Dendritic cell treated with granulocyte-macrophage colony-stimulating factor and Interleukin-4, amounts not matched to agents 40 ng/mL and 50 ng/mL, for 4 days (primary cell): ENCODE measurements around the gene TMEM158.
A peak's percentile ranks its signal among the peaks of the same experiment; 100 is the strongest.

Source experiments
- H3K27ac Mint-ChIP-seq: one replicate; pipeline ENCODE4 v1.8.0; 2022; ENCODE audit warnings: mild to moderate bottlenecking, mixed read lengths
- H3K27me3 Mint-ChIP-seq: one replicate; pipeline ENCODE4 v1.8.0; 2022; ENCODE audit warnings: mild to moderate bottlenecking, mixed read lengths
- H3K36me3 Mint-ChIP-seq: one replicate; pipeline ENCODE4 v1.8.0; 2022; ENCODE audit warnings: low read depth, mixed read lengths
- H3K4me1 Mint-ChIP-seq: one replicate; pipeline ENCODE4 v1.8.0; 2022; ENCODE audit warnings: low read depth, mixed read lengths
- H3K4me3 Mint-ChIP-seq: one replicate; pipeline ENCODE4 v1.8.0; 2022; ENCODE audit warnings: mild to moderate bottlenecking, moderate library complexity, mixed read lengths
- H3K9me3 Mint-ChIP-seq: one replicate; pipeline ENCODE4 v1.8.0; 2022; ENCODE audit warnings: mixed read lengths
- intact Hi-C: fragments of 100-400 bp; cut with micrococcal nuclease; formaldehyde crosslinking; loops from one replicate; pipeline ENCODE4 v1.15.0; 2022

Gene TMEM158

DNA sequence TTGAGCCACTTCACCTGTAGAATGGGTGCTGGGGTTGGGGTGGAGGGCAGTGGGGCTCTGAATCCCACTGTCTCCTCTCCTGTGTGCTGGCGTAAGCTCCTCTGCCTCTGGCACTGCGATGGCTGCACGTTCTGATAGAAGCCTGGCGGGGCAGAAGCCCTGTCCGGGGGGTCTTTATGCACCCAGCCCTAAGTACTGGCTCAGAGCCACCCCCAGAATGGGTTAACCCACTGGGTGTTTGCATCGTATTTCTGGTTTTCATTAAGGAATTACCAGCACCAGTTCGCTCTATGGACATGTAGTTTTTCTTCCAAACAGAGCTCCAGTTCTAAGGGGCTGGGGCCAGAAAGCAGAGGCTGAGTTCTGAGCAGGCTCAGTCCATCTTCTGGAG is 42.2 kb downstream of the TMEM158 start:
- Mint-ChIP-seq H3K4me3 (no peak overlapping the region), H3K27ac (no peak overlapping the region), H3K36me3 (no peaks in the 10 kb centered on the region), H3K4me1 (peaks cover 28% of the 10 kb centered on the region), H3K9me3 (no peaks in the 10 kb centered on the region), H3K27me3 (peaks cover 16% of the 10 kb centered on the region)
- intact Hi-C loops, result no loop called here

DNA sequence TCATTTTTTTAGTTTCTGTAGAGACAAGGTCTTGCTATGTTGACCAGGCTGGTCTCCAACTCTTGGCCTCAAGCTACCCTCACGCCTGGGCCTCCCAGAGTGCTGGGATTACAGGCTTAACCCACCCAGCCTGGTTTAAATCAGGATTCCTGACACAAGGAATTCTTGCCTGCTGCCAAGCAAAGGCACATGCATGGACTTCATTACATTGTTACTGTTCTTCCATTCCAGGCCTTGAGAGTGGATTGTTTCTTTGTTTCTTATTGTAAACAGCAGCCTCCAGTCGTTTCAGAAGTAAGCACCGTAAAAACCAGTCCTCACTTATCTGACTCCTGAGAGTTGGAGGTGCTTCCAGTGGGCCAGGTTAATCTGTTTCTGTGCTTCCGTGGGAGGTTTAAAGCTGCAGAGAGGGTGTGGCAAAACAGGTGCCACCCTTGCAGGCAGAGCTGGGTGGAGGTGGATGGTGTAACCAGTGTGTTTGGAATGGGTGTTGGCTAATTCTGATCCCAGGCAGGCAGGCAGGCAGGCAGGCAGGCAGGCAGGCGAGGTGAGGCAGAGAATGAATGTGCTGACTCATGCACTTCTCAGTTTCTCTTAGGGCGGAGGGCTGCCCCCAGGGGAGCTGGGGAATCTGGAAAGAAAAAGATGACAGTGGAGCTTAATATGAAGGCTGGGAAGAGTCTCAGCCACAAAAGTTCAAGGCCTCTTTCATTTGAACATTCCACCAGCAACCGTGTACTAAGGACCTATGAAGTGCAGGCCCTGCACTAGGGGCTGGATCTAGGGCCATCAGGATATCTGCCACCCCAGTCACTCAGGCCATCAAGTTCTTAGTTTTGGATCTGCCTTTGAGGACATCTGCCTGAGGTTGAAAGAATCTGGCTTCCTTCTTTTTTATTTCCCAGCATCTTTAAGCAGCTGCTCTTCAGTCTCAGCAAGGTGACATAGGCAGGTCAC is 42.9 kb downstream of the TMEM158 start:
- H3K27ac Mint-ChIP-seq, result peak overlapping the region; percentile 3
- H3K4me3 Mint-ChIP-seq, result no peak overlapping the region
- intact Hi-C loops, result no loop called here
- H3K27me3 Mint-ChIP-seq, result peaks cover 16% of the 10 kb centered on the region
- no peaks in the 10 kb centered on the region for H3K9me3 Mint-ChIP-seq
- H3K4me1 Mint-ChIP-seq, result peaks cover 28% of the 10 kb centered on the region
- H3K36me3 Mint-ChIP-seq, result no peaks in the 10 kb centered on the region

DNA sequence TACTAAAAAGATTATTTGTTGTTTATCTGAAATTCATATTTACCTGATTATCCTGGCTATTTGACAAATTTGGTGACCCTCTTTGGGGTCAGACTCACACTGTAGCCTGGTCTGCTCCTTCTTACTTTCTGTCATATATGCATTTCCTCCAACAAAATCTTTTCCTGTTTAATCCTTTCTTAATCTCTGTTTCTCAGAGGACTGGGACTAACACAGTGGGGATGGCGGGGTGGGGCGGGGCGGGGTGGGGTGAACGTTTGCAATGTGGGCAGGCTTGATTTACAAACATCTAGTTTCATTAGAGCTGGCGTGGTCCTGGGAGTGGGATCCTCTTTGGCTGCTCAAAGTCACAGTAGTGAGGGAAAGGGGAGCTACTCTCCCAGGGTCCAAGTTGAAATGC is 44.6 kb downstream of the TMEM158 start:
- H3K4me3 Mint-ChIP-seq, result no peak overlapping the region
- H3K9me3 Mint-ChIP-seq, result no peaks in the 10 kb centered on the region
- intact Hi-C loops, result no loop called here
- no peak overlapping the region for H3K27ac Mint-ChIP-seq
- H3K36me3 Mint-ChIP-seq, result no peaks in the 10 kb centered on the region
- H3K27me3 Mint-ChIP-seq, result peaks cover 16% of the 10 kb centered on the region
- H3K4me1 Mint-ChIP-seq, result peaks cover 21% of the 10 kb centered on the region

DNA sequence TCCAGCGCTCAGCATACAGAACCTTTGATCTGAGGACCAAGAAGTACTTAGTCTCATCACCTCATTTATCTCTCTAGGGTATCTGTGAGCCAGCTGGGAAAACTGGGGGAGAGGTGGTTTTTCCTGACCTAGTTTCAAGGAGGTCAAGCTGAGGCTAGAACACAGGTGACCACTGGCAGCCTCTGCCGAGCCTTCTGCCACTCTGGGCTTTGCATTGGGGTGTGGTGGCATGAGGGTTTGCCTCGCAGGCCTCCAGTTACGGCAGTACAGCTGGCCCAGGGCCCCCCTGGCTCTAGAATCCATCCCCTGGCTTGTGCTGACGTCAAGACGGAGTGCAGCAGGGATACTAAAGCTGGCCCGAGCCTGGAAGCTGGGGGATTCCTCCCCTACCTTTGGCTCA is 45.2 kb downstream of the TMEM158 start:
- Mint-ChIP-seq H3K27me3 (peaks cover 16% of the 10 kb centered on the region), H3K4me3 (no peak overlapping the region), H3K27ac (no peak overlapping the region), H3K4me1 (peaks cover 21% of the 10 kb centered on the region), H3K9me3 (no peaks in the 10 kb centered on the region), H3K36me3 (no peaks in the 10 kb centered on the region)
- intact Hi-C loops, result no loop called here

DNA sequence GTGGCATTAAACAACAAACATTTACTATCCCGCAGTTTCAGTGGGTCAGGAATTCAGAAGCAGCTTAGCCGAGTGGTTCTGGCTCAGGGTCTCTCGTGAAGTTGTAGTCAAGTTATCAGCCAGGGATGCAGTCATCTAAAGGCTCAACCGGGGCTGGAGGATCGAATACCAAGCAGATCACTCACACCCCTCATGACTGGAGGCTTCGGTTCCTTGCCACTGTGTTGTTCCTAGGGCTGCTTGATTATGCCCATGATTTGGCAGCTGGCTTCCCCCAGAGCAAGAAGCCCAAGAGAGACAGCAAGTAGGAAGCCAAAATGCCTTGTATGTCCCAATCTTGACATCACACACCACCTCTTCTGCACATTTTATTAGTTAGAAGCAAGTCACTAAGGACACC is 46.0 kb downstream of the TMEM158 start:
- Mint-ChIP-seq H3K27ac (no peak overlapping the region), H3K9me3 (no peaks in the 10 kb centered on the region), H3K4me1 (peaks cover 18% of the 10 kb centered on the region), H3K36me3 (no peaks in the 10 kb centered on the region), H3K27me3 (peaks cover 9% of the 10 kb centered on the region), H3K4me3 (no peak overlapping the region)
- intact Hi-C loops, result no loop called here

DNA sequence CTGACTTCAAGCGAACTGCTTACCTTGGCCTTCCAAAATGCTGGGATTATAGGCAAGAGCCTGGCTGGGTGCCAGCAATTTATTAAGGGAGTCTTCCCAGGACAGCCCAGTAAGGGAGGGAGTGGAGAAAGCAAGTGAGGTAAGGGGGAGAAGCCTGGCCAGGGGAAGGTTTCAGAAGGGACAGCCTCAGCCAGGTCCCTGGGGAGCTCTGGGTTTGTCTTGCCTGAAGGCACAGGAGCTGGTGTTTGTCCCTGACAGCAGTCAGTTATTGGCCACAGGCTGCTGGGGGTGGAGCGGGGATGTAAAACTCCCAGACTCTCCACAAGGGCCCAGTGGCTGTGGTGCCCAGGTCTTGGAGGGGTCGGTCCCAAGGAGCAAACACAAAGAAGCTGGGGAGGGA is 46.9 kb downstream of the TMEM158 start:
- Mint-ChIP-seq H3K4me1 (peaks cover 22% of the 10 kb centered on the region), H3K4me3 (no peak overlapping the region), H3K9me3 (no peaks in the 10 kb centered on the region), H3K27me3 (peaks cover 8% of the 10 kb centered on the region), H3K27ac (no peak overlapping the region), H3K36me3 (no peaks in the 10 kb centered on the region)
- intact Hi-C loops, result no loop called here

DNA sequence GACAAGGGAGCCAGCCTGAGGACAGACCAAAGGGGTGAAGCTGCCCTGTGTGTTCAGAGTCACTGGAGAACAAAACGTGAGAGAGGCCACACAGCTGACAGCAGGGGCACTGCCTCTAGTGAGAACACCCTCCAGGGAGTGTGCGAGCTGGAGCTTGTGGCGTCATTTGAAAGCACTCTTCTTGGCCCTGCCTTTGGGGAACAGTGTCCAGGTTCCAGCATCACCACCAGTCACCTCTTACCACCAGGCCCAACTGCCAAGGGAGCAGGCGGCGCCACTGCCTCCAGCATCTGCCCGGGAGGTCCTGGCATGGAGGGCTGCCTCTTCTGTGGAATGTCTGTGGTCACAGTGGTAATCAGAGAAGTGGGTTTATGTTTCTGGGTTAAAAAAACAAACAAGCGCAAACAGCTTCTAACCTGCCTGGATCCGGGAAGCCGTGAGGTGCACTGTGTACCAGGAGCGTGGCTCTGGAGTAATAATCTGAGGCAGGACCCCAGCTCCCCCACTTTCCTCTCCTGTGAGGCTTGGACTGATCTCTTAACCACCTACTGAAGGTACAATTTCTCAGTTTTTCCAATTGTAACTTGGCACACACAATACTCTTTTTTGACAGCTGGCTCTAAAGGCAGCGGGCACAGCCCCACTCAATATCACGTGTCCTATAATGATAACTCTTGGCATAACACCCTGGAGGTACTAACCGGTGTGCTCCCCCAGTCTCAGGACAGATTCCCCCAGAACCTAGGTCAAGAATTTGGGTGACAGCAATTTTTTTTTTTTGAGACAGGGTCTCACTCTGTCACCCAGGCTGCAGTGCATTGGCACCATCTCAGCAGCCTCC is 47.7 kb downstream of the TMEM158 start:
- no peaks in the 10 kb centered on the region for H3K9me3 Mint-ChIP-seq
- H3K27me3 Mint-ChIP-seq, result peaks cover 7% of the 10 kb centered on the region
- H3K36me3 Mint-ChIP-seq, result no peaks in the 10 kb centered on the region
- no peak overlapping the region for H3K4me3 Mint-ChIP-seq
- intact Hi-C loops, result no loop called here
- H3K27ac Mint-ChIP-seq, result no peak overlapping the region
- peaks cover 29% of the 10 kb centered on the region for H3K4me1 Mint-ChIP-seq

DNA sequence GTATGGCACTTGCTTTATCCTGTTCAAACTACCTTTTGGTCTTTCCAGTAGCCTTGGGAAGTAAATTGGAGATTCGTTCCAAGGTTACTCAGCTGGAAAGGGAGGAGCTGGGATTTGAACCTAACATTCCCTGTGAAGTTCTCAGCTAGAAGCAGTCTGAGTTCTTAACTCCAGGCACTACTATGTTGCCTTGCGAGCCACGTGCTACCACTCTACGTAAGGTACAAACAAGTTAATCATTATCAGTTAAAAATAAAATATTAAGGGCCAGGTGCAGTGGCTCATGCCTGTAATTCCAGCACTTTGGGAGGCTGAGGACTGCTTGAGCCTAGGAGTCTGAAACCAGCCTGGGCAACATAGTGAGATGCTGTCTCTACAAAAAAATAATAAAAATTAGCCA is 49.2 kb downstream of the TMEM158 start:
- H3K9me3 Mint-ChIP-seq, result no peaks in the 10 kb centered on the region
- H3K27ac Mint-ChIP-seq, result no peak overlapping the region
- no peaks in the 10 kb centered on the region for H3K36me3 Mint-ChIP-seq
- intact Hi-C loops, result no loop called here
- no peak overlapping the region for H3K4me3 Mint-ChIP-seq
- H3K4me1 Mint-ChIP-seq, result peaks cover 21% of the 10 kb centered on the region
- H3K27me3 Mint-ChIP-seq, result peaks cover 7% of the 10 kb centered on the region
